Dermis lymphatic vessel endothelial cell (primary cell): ENCODE measurements around the gene AGO3. TPM values are rescaled to one million over a fixed set of nuclear protein-coding genes. Genes with fewer than 3 reads are reported as not detected.

Source experiments
- total RNA-seq: library from RNA; depleted of rRNA; stranded (reverse); fragments of >200 nt; gene quantifications from 2 replicates; pipeline ENCODE4 v1.2.1, GENCODE V29; 2014

AGO3 gene
- total RNA-seq: 9.3 and 11.1 TPM in 2 replicates

GRCh38 chr1:35930593-35931445 is at the start of gene AGO3:
Gene AGO3, plus strand, starts transcription at chr1:35931105. Its CDS starts 322 bp downstream, at chr1:35931427.

GRCh38 chr1:35882945-35883634 is 47.8 kb upstream of the AGO3 start, which contains the start of gene AGO1:
Gene AGO1, plus strand, starts transcription at chr1:35883209. Its CDS starts 213 bp downstream, at chr1:35883422.

GRCh38 chr1:36083635-36084496 is 153.0 kb downstream of the AGO3 start, which contains the start of gene TEKT2:
Gene TEKT2, plus strand, starts transcription at chr1:36084094. Its CDS starts 828 bp downstream, at chr1:36084922.

GRCh38 chr1:36088577-36089392 is 157.9 kb downstream of the AGO3 start, which contains the start of gene ADPRS:
Gene ADPRS, plus strand, starts transcription at chr1:36088892. Its CDS starts 13 bp downstream, at chr1:36088905.

Other genes with a start within 250 kb of the AGO3 start
- 16.7 and 19.3 TPM in 2 replicates for gene C1orf216, start 212.2 kb upstream of the AGO3 start, total RNA-seq
- 3.7 and 4.0 TPM in 2 replicates for gene CLSPN, start 161.1 kb upstream of the AGO3 start, total RNA-seq
- 46.2 and 46.6 TPM in 2 replicates for gene AGO4, start 123.1 kb upstream of the AGO3 start, total RNA-seq
- gene AGO1, start 47.9 kb upstream of the AGO3 start, total RNA-seq: 10.0 and 11.9 TPM in 2 replicates
- 0.33 and 0.34 TPM in 2 replicates for gene TEKT2, start 153.0 kb downstream of the AGO3 start, total RNA-seq
- 25.1 and 33.5 TPM in 2 replicates for gene ADPRS, start 157.8 kb downstream of the AGO3 start, total RNA-seq
- gene COL8A2, start 194.1 kb downstream of the AGO3 start, total RNA-seq: 0.86 and 1.1 TPM in 2 replicates
- gene TRAPPC3, start 218.4 kb downstream of the AGO3 start, total RNA-seq: 66.6 and 85.8 TPM in 2 replicates
- gene MAP7D1, start 225.1 kb downstream of the AGO3 start, total RNA-seq: 38.0 and 38.4 TPM in 2 replicates